ENCODE results near the gene TMSB15A.
A peak's percentile ranks its signal among the peaks of the same experiment; 100 is the strongest.
"Not testable (repeated sequence)": the region's sequence is repeated elsewhere in the genome, so short reads cannot be mapped to it uniquely, and the experiment has no call there.

TMSB15A gene

DNA sequence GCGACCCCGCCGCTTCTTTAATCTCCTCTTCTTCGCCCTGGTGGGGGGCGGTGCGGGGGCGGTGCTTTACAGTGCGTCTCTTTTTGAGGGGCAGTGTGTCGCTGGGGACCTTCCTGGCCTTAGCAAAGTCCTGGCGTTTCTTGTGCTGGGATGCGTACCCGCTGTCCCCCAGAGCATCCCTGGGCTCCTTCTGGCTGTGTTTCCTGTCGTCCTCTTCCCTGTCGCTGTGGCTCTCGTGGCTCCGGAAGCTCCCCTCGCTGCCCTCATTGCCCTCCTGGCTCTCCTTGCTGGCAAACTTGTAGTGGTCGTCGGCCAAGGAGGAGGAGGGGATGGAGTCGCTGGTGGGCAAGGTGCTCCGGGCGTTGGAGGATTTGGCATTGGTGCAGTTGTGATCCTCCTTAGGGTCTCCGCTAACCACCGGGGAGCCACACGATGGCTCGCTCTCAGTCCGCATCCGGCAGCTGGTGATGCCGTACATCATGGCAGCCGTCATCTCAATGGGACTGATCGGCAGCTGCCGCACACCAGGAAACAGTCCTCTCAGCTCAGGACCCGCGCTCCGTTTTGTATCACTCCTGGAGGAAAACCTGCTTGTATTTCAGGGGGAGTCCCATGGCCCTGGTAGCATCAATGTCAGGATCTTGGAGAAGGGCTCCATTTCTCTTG is 30.4 kb upstream of the TMSB15A start:
- H4K20me1 ChIP-seq (ENCODE audit: insufficient read depth), result no peaks in the 10 kb centered on the region
- no peak overlapping the region; the same call in 1 of the 2 replicates for H3K9ac ChIP-seq
- no peaks in the 10 kb centered on the region for H3K36me3 ChIP-seq (ENCODE audit: insufficient read depth)
- H2AFZ ChIP-seq (ENCODE audit: low read depth), result peak overlapping the region; percentile 4; the same call in 1 of the 2 replicates
- H3K4me1 ChIP-seq (ENCODE audit: low read depth, poor library complexity, severe bottlenecking), result peaks cover 19% of the 10 kb centered on the region
- no peaks in the 10 kb centered on the region for H3K79me2 ChIP-seq (ENCODE audit: insufficient read depth, low read depth)
- peak overlapping the region; percentile 62; the same call in 1 of the 2 replicates for H3K27ac ChIP-seq
- peak overlapping the region; percentile 54; the same call in 1 of the 2 replicates for H3K4me2 ChIP-seq
- no peak for TF ChIP-seq CTCF (conservative IDR thresholded peaks at IDR 0.05; ENCODE audit: low read depth, low read length)
- no peak overlapping the region for H3K4me3 ChIP-seq (IDR thresholded peaks at IDR 0.05; ENCODE audit: insufficient read depth, low read depth, low read length)
- no peaks in the 10 kb centered on the region for H3K27me3 ChIP-seq (ENCODE audit: insufficient read depth, low read depth)

DNA sequence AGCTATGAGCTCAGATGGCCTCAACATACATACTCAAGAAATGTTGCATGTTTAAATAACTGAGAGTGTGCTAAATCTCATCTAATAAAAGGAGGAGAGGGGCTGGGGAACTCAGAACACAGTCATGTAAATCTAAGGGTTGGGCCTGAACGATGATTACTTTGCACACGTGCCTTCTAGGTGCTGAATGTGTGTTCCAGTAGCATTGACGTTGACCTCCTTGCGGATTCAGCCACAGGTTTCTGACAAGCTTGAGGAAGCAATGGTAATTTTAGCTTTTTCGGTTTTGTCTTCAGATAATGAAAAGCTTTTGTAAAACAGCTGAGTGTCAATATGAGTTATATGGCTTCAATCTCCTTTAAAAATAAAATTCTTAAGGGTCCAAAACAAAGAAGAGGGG is 29.6 kb upstream of the TMSB15A start:
- not testable (repeated sequence) for H3K36me3 ChIP-seq (ENCODE audit: insufficient read depth); H3K79me2 ChIP-seq (ENCODE audit: insufficient read depth, low read depth); H3K27me3 ChIP-seq (ENCODE audit: insufficient read depth, low read depth); H3K9ac ChIP-seq; H3K4me3 ChIP-seq (IDR thresholded peaks at IDR 0.05; ENCODE audit: insufficient read depth, low read depth, low read length); H4K20me1 ChIP-seq (ENCODE audit: insufficient read depth)
- Histone ChIP-seq H2AFZ (ENCODE audit: low read depth) (peak overlapping the region; percentile 38), H3K27ac (peak overlapping the region; percentile 62), H3K4me2 (peak overlapping the region; percentile 54; the same call in 1 of the 2 replicates), H3K4me1 (ENCODE audit: low read depth, poor library complexity, severe bottlenecking) (peaks cover 19% of the 10 kb centered on the region)

- Histone ChIP-seq H3K27ac (no peak overlapping the region), H3K4me3 (IDR thresholded peaks at IDR 0.05; ENCODE audit: insufficient read depth, low read depth, low read length) (no peak overlapping the region), H2AFZ (ENCODE audit: low read depth) (no peak overlapping the region), H4K20me1 (ENCODE audit: insufficient read depth) (no peaks in the 10 kb centered on the region), H3K27me3 (ENCODE audit: insufficient read depth, low read depth) (no peaks in the 10 kb centered on the region), H3K4me2 (no peak overlapping the region), H3K36me3 (ENCODE audit: insufficient read depth) (no peaks in the 10 kb centered on the region), H3K4me1 (ENCODE audit: low read depth, poor library complexity, severe bottlenecking) (no peaks in the 10 kb centered on the region), H3K9ac (no peak overlapping the region), H3K79me2 (ENCODE audit: insufficient read depth, low read depth) (no peaks in the 10 kb centered on the region)
- TF ChIP-seq CTCF (conservative IDR thresholded peaks at IDR 0.05; ENCODE audit: low read depth, low read length), result no peak
These were observed 19.4 kb upstream of the TMSB15A start for GRCh38 chrX:102535958-102536357.

DNA sequence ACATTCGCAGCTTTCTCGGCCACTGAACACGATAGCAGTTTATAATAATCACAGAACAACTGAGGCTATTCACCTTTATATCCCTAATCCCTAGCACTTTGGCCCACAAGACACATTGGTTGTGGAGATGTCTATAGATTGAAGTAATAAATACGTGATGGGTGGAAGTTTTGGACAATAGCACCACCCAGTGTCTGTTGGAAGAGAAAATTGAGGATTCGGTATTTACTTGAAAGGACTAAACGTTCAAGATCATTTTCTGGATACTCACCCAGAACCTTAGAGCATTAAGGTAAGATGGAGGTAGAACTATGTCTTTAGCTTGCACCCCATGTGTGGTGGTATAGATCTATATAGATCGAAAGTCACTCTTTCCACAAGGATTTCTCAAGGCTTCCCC is 787 bp upstream of the TMSB15A start:
- Histone ChIP-seq H3K4me2 (peak overlapping the region; percentile 57; the same call in 1 of the 2 replicates), H3K79me2 (ENCODE audit: insufficient read depth, low read depth) (no peaks in the 10 kb centered on the region), H3K4me3 (IDR thresholded peaks at IDR 0.05; ENCODE audit: insufficient read depth, low read depth, low read length) (no peak overlapping the region), H3K9ac (no peak overlapping the region), H3K27me3 (ENCODE audit: insufficient read depth, low read depth) (no peaks in the 10 kb centered on the region), H3K27ac (no peak overlapping the region), H3K36me3 (ENCODE audit: insufficient read depth) (no peaks in the 10 kb centered on the region), H4K20me1 (ENCODE audit: insufficient read depth) (no peaks in the 10 kb centered on the region), H2AFZ (ENCODE audit: low read depth) (peak overlapping the region; percentile 67), H3K4me1 (ENCODE audit: low read depth, poor library complexity, severe bottlenecking) (no peaks in the 10 kb centered on the region)
- TF ChIP-seq CTCF (conservative IDR thresholded peaks at IDR 0.05; ENCODE audit: low read depth, low read length), result no peak

DNA sequence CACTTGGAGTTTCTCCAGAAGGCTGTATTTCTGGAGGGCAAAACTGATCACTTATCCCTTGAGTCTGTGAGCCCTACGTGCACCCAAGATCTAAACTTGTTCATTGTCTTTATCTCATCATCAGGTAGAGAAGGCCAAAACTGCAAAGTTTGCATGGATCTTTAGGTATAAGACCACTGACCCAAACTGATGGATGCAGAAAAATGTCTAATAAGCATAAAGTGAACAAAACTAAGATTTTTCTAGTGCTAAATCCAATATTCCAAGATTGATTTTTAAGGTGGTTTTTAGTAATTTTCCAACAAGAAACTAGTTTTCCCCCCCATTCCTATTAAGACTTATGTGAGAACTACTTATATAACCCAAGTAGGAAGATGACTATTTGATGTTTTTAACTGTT is 2.0 kb downstream of the TMSB15A start:
- Histone ChIP-seq H3K27me3 (ENCODE audit: insufficient read depth, low read depth) (no peaks in the 10 kb centered on the region), H3K4me3 (IDR thresholded peaks at IDR 0.05; ENCODE audit: insufficient read depth, low read depth, low read length) (no peak overlapping the region), H3K9ac (no peak overlapping the region), H3K36me3 (ENCODE audit: insufficient read depth) (no peaks in the 10 kb centered on the region), H3K27ac (no peak overlapping the region), H3K4me1 (ENCODE audit: low read depth, poor library complexity, severe bottlenecking) (no peaks in the 10 kb centered on the region), H3K79me2 (ENCODE audit: insufficient read depth, low read depth) (no peaks in the 10 kb centered on the region), H2AFZ (ENCODE audit: low read depth) (no peak overlapping the region), H3K4me2 (no peak overlapping the region), H4K20me1 (ENCODE audit: insufficient read depth) (no peaks in the 10 kb centered on the region)
- no peak for TF ChIP-seq CTCF (conservative IDR thresholded peaks at IDR 0.05; ENCODE audit: low read depth, low read length)

Data from KMS-11 (cell line).